Measurements from ENCODE around the gene DGKE. TPM values are rescaled to one million over a fixed set of nuclear protein-coding genes. Genes with fewer than 3 reads are reported as not detected.

DGKE gene
- total RNA-seq, 1 experiment from 2014 or later, result 19.1 TPM

DNA sequence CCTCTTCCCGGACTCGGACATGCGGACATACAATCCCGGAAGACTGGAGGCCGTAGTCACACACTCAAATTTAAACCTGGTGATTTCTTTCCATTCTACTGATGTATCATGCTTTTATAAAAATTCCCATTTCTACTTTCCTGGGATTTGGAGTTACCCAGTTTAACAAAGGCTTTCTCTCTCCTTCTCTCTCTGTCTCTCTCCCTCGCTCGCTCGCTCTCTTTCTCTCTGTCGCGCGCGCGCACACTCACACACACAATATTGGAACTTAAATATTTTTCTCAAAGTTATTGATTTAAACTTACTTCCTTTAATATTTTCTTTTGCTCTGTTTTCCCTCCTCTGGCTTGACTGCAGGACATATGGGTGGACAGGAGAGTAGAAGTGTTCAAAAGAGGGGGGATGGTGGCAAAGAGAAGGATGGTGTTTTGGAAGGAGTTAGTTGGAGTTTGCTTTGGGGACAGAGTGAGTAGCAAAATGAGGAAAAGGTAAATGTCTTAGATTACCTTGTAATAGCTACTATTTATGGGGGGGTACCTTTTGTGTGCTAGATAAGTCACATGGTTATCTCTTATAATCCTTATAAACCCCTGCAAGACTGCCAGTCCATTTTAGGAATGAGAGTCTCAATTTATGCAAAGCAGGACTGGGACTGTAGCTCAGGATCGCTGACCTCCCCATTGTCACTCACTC is 80.8 kb downstream of the DGKE start:
- intact Hi-C loops (cut with micrococcal nuclease; ENCODE audit: unreplicated experiment), result no loop called here

GRCh38 chr17:56917559-56918296 is 83.8 kb downstream of the DGKE start:
- ChIA-PET POLR2A (no interaction called here), CTCF (no interaction called here)
- Histone ChIP-seq H3K9me3 (ENCODE audit: control insufficient read depth, insufficient read depth, low read depth, low read length) (peaks cover 11% of the 10 kb centered on the region; the same call in 1 of the 2 replicates), H3K4me3 (ENCODE audit: low read depth in 2 of 2, low read length in 2 of 2) (no peak overlapping the region), H3K36me3 (ENCODE audit: control insufficient read depth, insufficient read depth, low read length) (peaks cover 4% of the 10 kb centered on the region; the same call in 1 of the 2 replicates), H3K27me3 (ENCODE audit: control insufficient read depth, insufficient read depth, low read length) (no peaks in the 10 kb centered on the region), H3K4me1 (ENCODE audit: control insufficient read depth, insufficient read depth, low read length) (peaks cover 20% of the 10 kb centered on the region), H3K27ac (ENCODE audit: low read length) (peak overlapping the region; percentile 99; the same call in 1 of the 2 replicates)
- ATAC-seq, result no peak
- intact Hi-C loops (cut with micrococcal nuclease; ENCODE audit: unreplicated experiment), result no loop called here
- no peak for TF ChIP-seq POLR2AphosphoS5 (IDR thresholded peaks at IDR 0.05; ENCODE audit: low read depth, low read length)
- TF ChIP-seq REST (IDR thresholded peaks at IDR 0.05; ENCODE audit: insufficient read depth in 1 of 2, low read depth in 2 of 2, low read length in 1 of 2), result no peak
- no peak for TF ChIP-seq CTCF (IDR thresholded peaks at IDR 0.05)
- TF ChIP-seq SIN3A (IDR thresholded peaks at IDR 0.05; ENCODE audit: borderline replicate concordance, insufficient read depth, low read depth, low read length), result no peak
- no peak for TF ChIP-seq TCF7L2 (IDR thresholded peaks at IDR 0.05; ENCODE audit: low read depth, low read length)
- BruUV-seq (replicated peaks), result no TSS peak
- in situ Hi-C loops (cut with HindIII; ENCODE audit: low pct_unique_long_range_greater_than_20kb, low sequenced_read_pairs), result no loop called here
- no peak for DNase-seq (ENCODE audit: low read depth, low spot score)

More for the DNA sequence above, 80.8 kb downstream of the DGKE start:
- Histone ChIP-seq H3K9me3 (ENCODE audit: control insufficient read depth, insufficient read depth, low read depth, low read length) (peaks cover 11% of the 10 kb centered on the region; the same call in 1 of the 2 replicates), H3K36me3 (ENCODE audit: control insufficient read depth, insufficient read depth, low read length) (peaks cover 4% of the 10 kb centered on the region; the same call in 1 of the 2 replicates), H3K4me1 (ENCODE audit: control insufficient read depth, insufficient read depth, low read length) (peaks cover 30% of the 10 kb centered on the region), H3K27me3 (ENCODE audit: control insufficient read depth, insufficient read depth, low read length) (no peaks in the 10 kb centered on the region), H3K27ac (ENCODE audit: low read length) (peak overlapping the region; percentile 99), H3K4me3 (ENCODE audit: low read depth in 2 of 2, low read length in 2 of 2) (peak overlapping the region; percentile 78 to 81)
- ATAC-seq (no peak), DNase-seq (ENCODE audit: low read depth, low spot score) (peak; percentile 55)
- BruUV-seq (replicated peaks), result no TSS peak
- in situ Hi-C loops (cut with HindIII; ENCODE audit: low pct_unique_long_range_greater_than_20kb, low sequenced_read_pairs), result no loop called here
- TF ChIP-seq SIN3A (IDR thresholded peaks at IDR 0.05; ENCODE audit: borderline replicate concordance, insufficient read depth, low read depth, low read length), result no peak
- TF ChIP-seq TCF7L2 (IDR thresholded peaks at IDR 0.05; ENCODE audit: low read depth, low read length), result no peak
- TF ChIP-seq POLR2AphosphoS5 (IDR thresholded peaks at IDR 0.05; ENCODE audit: low read depth, low read length), result peak; percentile 64; the same call in 1 of the 2 replicates
- ChIA-PET CTCF (interaction anchor here (1.5 kb wide), 1 partner anchor 95 kb away, joined by 3 read pairs; no protein-coding TSS in a partner anchor), POLR2A (interaction anchor here (1.0 to 1.1 kb wide), 3 partner anchors 11 to 95 kb away, joined by 3 read pairs; no protein-coding TSS in a partner anchor)
